ENCODE results near the gene CNTNAP5.

The CNTNAP5 gene

GRCh38 chr2:124623560-124623959 is 598.5 kb downstream of the CNTNAP5 start:
- CTCF ChIA-PET: interaction anchor here (0.6 to 1.0 kb wide), 2 partner anchors 11 to 180 kb away, joined by 3 read pairs; no protein-coding TSS in a partner anchor
- no peak for DNase-seq (ENCODE audit: low spot score)
- POLR2A ChIA-PET (ENCODE audit: low non-redundant PET): no interaction called here
- TF ChIP-seq CTCF (conservative IDR thresholded peaks at IDR 0.05; ENCODE audit: low read depth): no peak
- H3K27ac ChIP-seq: no peak overlapping the region

GRCh38 chr2:124625561-124625960 is 600.5 kb downstream of the CNTNAP5 start:
- ChIA-PET POLR2A (ENCODE audit: low non-redundant PET) (no interaction called here), CTCF (no interaction called here)
- DNase-seq (ENCODE audit: low spot score): no peak
- no peak overlapping the region for H3K27ac ChIP-seq
- no peak for TF ChIP-seq CTCF (conservative IDR thresholded peaks at IDR 0.05; ENCODE audit: low read depth)

- no peak overlapping the region for H3K27ac ChIP-seq
- ChIA-PET CTCF (no interaction called here), POLR2A (ENCODE audit: low non-redundant PET) (no interaction called here)
- DNase-seq (ENCODE audit: low spot score): no peak
- no peak for TF ChIP-seq CTCF (conservative IDR thresholded peaks at IDR 0.05; ENCODE audit: low read depth)
Observed at GRCh38 chr2:124626993-124627392, 601.9 kb downstream of the CNTNAP5 start.

- no peak for TF ChIP-seq CTCF (conservative IDR thresholded peaks at IDR 0.05; ENCODE audit: low read depth)
- DNase-seq (ENCODE audit: low spot score): no peak
- CTCF ChIA-PET: no interaction called here
Observed at GRCh38 chr2:124633812-124634211, 608.7 kb downstream of the CNTNAP5 start.

GRCh38 chr2:124639524-124639923 is 614.4 kb downstream of the CNTNAP5 start:
- ChIA-PET CTCF (no interaction called here), POLR2A (ENCODE audit: low non-redundant PET) (no interaction called here)
- TF ChIP-seq CTCF (conservative IDR thresholded peaks at IDR 0.05; ENCODE audit: low read depth): no peak
- DNase-seq (ENCODE audit: low spot score): no peak
- H3K27ac ChIP-seq: no peak overlapping the region

More at GRCh38 chr2:124633812-124634211, 608.7 kb downstream of the CNTNAP5 start:
- H3K27ac ChIP-seq: no peak overlapping the region
- POLR2A ChIA-PET (ENCODE audit: low non-redundant PET): no interaction called here

- no peak for DNase-seq (ENCODE audit: low spot score)
- CTCF ChIA-PET: no interaction called here
- H3K27ac ChIP-seq: no peak overlapping the region
- POLR2A ChIA-PET (ENCODE audit: low non-redundant PET): no interaction called here
- no peak for TF ChIP-seq CTCF (conservative IDR thresholded peaks at IDR 0.05; ENCODE audit: low read depth)
Observed at GRCh38 chr2:124640221-124640750, 615.2 kb downstream of the CNTNAP5 start.
